SK-N-MC (cell line): Measurements from ENCODE around the gene MDC1.
A peak's percentile ranks its signal among the peaks of the same experiment; 100 is the strongest.

Experiments
- DNase-seq: peaks from one replicate; pipeline ENCODE4 v3.0.0-alpha.2; 2011; ENCODE audit warnings: low read depth, low spot score
- H3K27ac ChIP-seq: fragments of 200-600 bp; sonication (generic); 2 replicates; pipeline ENCODE4 v1.5.1; 2016; ENCODE audit warnings: mixed run types
- H3K36me3 ChIP-seq: fragments of 200-600 bp; sonication (generic); 2 replicates; pipeline ENCODE4 v1.6.1; 2017; ENCODE audit warnings: antibody characterized with exemption, low read length, mixed read lengths; ENCODE audit not compliant: insufficient read depth
- H3K4me3 ChIP-seq: fragments of 200-600 bp; sonication (generic); 2 replicates; pipeline ENCODE4 v1.5.1; 2016
- H3K9ac ChIP-seq: fragments of 200-600 bp; sonication (generic); 2 replicates; pipeline ENCODE4 v1.8.0; 2017; ENCODE audit warnings: mixed run types, mixed read lengths; ENCODE audit not compliant: insufficient read length
- H3K9me3 ChIP-seq: fragments of 200-600 bp; sonication (generic); 2 replicates; pipeline ENCODE4 v1.6.1; 2017; ENCODE audit warnings: low read depth, mild to moderate bottlenecking, antibody characterized with exemption, low read length, moderate library complexity, mixed read lengths
- EZH2 ChIP-seq: fragments of 200-600 bp; sonication (generic); IDR thresholded peaks from one replicate; pipeline ENCODE4 v1.6.1; 2017; ENCODE audit warnings: antibody characterized with exemption
- FOXP2 ChIP-seq: optimal IDR thresholded peaks from 2 replicates; pipeline ENCODE3; 2011; ENCODE audit warnings: mild to moderate bottlenecking, moderate library complexity; ENCODE audit not compliant: insufficient read depth; ENCODE audit errors: extremely low read length, control extremely low read depth
- POLR2AphosphoS5 ChIP-seq: IDR thresholded peaks from 2 replicates; pipeline ENCODE4 v1.6.1; 2012; ENCODE audit warnings: mild to moderate bottlenecking, low read depth, low read length, borderline replicate concordance

The MDC1 gene

GRCh38 chr6:30714263-30714662 lies 2.8 kb downstream of the MDC1 start:
- no peak for DNase-seq
- no peak overlapping the region for H3K4me3 ChIP-seq
- H3K36me3 ChIP-seq = peaks cover 53% of the 10 kb centered on the region
- H3K27ac ChIP-seq = no peak overlapping the region
- H3K9me3 ChIP-seq = no peaks in the 10 kb centered on the region
- TF ChIP-seq FOXP2 = no peak
- TF ChIP-seq EZH2 = no peak
- TF ChIP-seq POLR2AphosphoS5 = no peak
- H3K9ac ChIP-seq = no peak overlapping the region

GRCh38 chr6:30712441-30712945 lies 4.6 kb downstream of the MDC1 start:
- no peaks in the 10 kb centered on the region for H3K9me3 ChIP-seq
- no peak overlapping the region for H3K4me3 ChIP-seq
- TF ChIP-seq EZH2 (no peak), POLR2AphosphoS5 (no peak), FOXP2 (no peak)
- DNase-seq = no peak
- H3K9ac ChIP-seq = no peak overlapping the region
- peaks cover 58% of the 10 kb centered on the region for H3K36me3 ChIP-seq
- H3K27ac ChIP-seq = no peak overlapping the region

DNA sequence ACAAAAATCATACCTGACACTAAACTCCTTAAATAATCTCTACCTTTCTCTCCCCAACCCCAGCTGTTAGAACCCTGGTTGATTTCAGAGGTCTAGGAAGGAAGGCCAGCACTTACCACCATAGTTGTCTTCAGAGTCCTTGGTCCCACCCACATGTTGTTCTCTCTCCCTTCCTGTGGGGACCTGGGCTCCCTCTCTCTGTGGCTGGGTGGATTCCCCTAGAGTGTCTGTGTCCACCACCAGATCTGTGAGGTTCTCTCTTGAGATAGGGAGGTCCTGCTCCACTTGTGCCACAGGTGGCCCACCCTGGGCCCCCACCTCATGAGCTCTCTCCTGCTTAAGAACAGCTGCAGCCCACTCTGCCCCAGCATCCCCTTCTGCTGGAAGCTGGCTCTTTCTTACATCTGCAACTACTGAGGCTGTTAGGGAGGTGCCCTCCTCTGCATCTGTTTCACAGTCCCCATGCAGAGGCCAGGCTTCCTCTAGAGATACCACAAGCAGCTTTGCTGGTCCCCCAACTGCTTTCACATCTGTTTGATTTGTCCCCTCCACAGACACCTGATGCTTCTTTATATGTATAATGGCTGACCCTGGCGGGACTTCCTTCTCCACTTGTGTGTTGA lies 5.2 kb downstream of the MDC1 start:
- no peak for DNase-seq
- no peaks in the 10 kb centered on the region for H3K9me3 ChIP-seq
- TF ChIP-seq POLR2AphosphoS5 (no peak), FOXP2 (no peak), EZH2 (no peak)
- H3K27ac ChIP-seq = no peak overlapping the region
- peaks cover 58% of the 10 kb centered on the region for H3K36me3 ChIP-seq
- no peak overlapping the region for H3K4me3 ChIP-seq
- H3K9ac ChIP-seq = no peak overlapping the region

DNA sequence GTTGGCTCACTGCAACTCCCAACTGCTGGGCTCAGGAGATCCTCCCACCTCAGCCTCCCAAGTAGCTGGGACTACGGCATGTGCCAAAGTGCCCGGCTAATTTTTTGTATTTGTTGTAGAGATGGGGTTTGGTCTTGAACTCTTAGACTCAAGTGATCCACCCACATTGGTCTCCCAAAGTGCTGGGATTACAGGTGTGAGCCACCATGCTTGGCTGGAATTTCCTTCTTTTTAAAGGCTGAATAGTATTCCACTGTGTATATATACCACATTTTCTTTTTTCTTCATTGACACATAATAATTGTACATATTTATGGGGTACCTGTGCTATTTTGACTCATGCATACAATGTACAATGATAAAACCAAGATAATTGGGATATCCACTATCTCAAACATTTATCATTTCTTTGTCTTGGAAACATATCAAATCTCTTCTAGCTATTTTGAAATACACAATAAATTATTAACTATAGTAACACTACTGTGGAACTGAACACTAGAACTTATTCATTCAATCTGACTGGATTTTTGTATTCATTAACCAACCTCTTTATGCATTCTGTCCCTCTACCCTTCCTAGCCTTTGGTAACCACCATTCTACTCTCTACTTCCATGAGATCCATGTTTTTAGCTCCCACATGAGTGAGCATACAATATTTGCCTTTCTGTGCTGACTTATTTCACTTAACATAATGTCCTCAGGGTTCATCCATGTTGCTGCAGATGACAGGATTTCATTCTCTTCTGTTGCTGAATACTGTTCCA lies 7.8 kb downstream of the MDC1 start:
- TF ChIP-seq POLR2AphosphoS5 (no peak), EZH2 (no peak), FOXP2 (no peak)
- no peak overlapping the region for H3K4me3 ChIP-seq
- DNase-seq = no peak
- H3K9me3 ChIP-seq = no peaks in the 10 kb centered on the region
- H3K36me3 ChIP-seq = peaks cover 49% of the 10 kb centered on the region
- H3K9ac ChIP-seq = no peak overlapping the region
- H3K27ac ChIP-seq = no peak overlapping the region

DNA sequence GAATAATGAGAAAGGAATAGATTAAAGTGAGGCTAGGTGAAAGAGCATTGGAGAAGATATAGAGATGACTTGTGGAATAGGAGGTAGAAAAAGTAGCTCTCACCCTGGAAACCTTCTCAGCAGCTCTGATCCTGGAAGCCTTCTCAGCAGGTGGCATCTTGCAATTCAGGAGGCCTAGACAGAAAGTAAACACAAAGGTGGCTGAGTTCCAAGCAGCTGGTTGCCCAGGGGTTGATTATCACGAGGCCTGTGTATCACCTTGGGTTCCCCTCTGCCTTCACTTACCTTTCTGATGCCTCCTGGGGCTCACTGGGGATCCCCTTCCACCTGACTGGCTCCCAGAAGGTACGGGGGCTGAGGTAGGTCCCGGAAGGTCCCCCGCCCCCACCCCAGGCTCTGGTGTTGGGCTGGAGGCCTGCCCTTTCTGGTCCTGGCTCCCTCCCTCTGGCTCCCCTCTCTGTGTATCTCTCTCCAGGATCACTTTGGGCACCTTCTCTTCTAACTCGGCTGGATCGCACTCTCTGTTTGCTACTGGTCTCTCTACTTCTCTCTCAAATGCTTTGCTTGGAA lies 9.7 kb downstream of the MDC1 start:
- Histone ChIP-seq H3K9me3 (no peaks in the 10 kb centered on the region), H3K36me3 (peaks cover 43% of the 10 kb centered on the region; the same call in 1 of the 2 replicates), H3K9ac (peak overlapping the region; percentile 13), H3K4me3 (no peak overlapping the region), H3K27ac (peak overlapping the region; percentile 20; the same call in 1 of the 2 replicates)
- DNase-seq = no peak
- TF ChIP-seq FOXP2 (no peak), EZH2 (no peak), POLR2AphosphoS5 (no peak)

DNA sequence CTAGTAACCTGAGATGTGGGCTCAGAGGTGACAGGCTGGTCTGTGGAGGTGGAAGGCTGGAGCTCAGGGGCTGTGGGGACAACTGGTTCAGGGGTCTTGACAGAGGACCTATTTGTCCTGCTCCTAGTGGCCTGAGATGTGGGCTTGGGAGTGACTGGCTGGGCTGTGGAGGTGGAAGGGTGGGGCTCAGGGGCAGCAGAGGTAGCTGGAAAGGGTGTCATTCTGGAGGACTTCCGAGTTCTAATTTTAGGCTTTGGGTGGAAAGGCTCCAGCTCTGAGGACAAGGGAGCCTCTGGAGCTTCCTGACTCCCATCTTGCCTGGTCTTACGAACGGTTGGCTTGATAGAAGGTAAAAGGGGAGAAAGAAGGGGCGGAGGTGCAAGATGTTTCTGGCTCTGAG lies 11.5 kb downstream of the MDC1 start:
- peaks cover 30% of the 10 kb centered on the region; the same call in 1 of the 2 replicates for H3K36me3 ChIP-seq
- no peak overlapping the region for H3K27ac ChIP-seq
- no peak for TF ChIP-seq FOXP2
- TF ChIP-seq POLR2AphosphoS5 = no peak
- TF ChIP-seq EZH2 = no peak

GRCh38 chr6:30703821-30704220 lies 13.3 kb downstream of the MDC1 start:
- H3K9ac ChIP-seq = no peak overlapping the region
- H3K4me3 ChIP-seq = no peak overlapping the region
- H3K27ac ChIP-seq = no peak overlapping the region
- H3K9me3 ChIP-seq = no peaks in the 10 kb centered on the region
- no peak for TF ChIP-seq FOXP2
- TF ChIP-seq POLR2AphosphoS5 = no peak
- TF ChIP-seq EZH2 = no peak
- H3K36me3 ChIP-seq = peaks cover 26% of the 10 kb centered on the region; the same call in 1 of the 2 replicates
- DNase-seq = no peak

More for the DNA sequence above, 11.5 kb downstream of the MDC1 start:
- no peaks in the 10 kb centered on the region for H3K9me3 ChIP-seq
- DNase-seq = no peak
- no peak overlapping the region for H3K4me3 ChIP-seq
- H3K9ac ChIP-seq = no peak overlapping the region

GRCh38 chr6:30703011-30703410 lies 14.1 kb downstream of the MDC1 start:
- no peak overlapping the region for H3K4me3 ChIP-seq
- no peak for DNase-seq
- H3K27ac ChIP-seq = no peak overlapping the region
- no peaks in the 10 kb centered on the region for H3K9me3 ChIP-seq
- no peak overlapping the region for H3K9ac ChIP-seq
- peaks cover 25% of the 10 kb centered on the region; the same call in 1 of the 2 replicates for H3K36me3 ChIP-seq
- TF ChIP-seq POLR2AphosphoS5 = no peak
- no peak for TF ChIP-seq FOXP2
- TF ChIP-seq EZH2 = no peak
